Peyer's patch (tissue), 4 donors: ENCODE data around the gene EFNB2. TPM values are rescaled to one million over a fixed set of nuclear protein-coding genes. Genes with fewer than 3 reads are reported as not detected.

Experiments
- DNase-seq, 3 donors: peaks; one replicate each; pipeline ENCODE4 v3.0.0-alpha.2; 2017 to 2019
- H3K27ac ChIP-seq, 4 donors: fragments of 200-600 bp; sonication (generic); one replicate each; pipeline ENCODE4 v1.5.1; 2016 to 2019
- H3K27me3 ChIP-seq, 2 donors: fragments of 200-600 bp; sonication (generic); one replicate each; pipeline ENCODE4 v1.5.1; 2019
- H3K36me3 ChIP-seq, 3 donors: fragments of 200-600 bp; sonication (generic); one replicate each; pipeline ENCODE4 v1.5.1; 2016 to 2019
- H3K4me1 ChIP-seq, 4 donors: fragments of 200-600 bp; sonication (generic); one replicate each; pipeline ENCODE4 v1.5.1; 2016 to 2019
- H3K4me3 ChIP-seq, 4 donors: fragments of 200-600 bp; sonication (generic); 1 replicate in 3 of 4; 2 replicates in 1 of 4; pipeline ENCODE4 v1.5.1; 2016 to 2019; ENCODE audit warnings: mild to moderate bottlenecking in 1 of 4
- H3K9me3 ChIP-seq, 4 donors: fragments of 200-600 bp; sonication (generic); one replicate each; pipeline ENCODE4 v1.5.1; 2016 to 2019; ENCODE audit warnings: mild to moderate bottlenecking in 1 of 4
- POLR2A ChIP-seq, 2 donors: fragments of 450-650 bp; IDR thresholded peaks; one replicate each; pipeline ENCODE4 v1.5.1; 2017; ENCODE audit warnings: antibody characterized with exemption in 2 of 2, mild to moderate bottlenecking in 2 of 2, moderate library complexity in 2 of 2
- total RNA-seq, 4 donors: library from RNA; depleted of rRNA; stranded (reverse); fragments of >200 nt; gene quantifications; one replicate each; pipeline ENCODE4 v1.1.0, GENCODE V29; 2016
- TF ChIP-seq, protein P1 (sequence below), 6 experiments: fragments of 450-650 bp in 4 of 6; fragments of 200-600 bp in 2 of 6; sonication (generic) in 1 of 6; IDR thresholded peaks; one replicate each; pipeline ENCODE4 v1.5.1; 2017 to 2019; ENCODE audit warnings: antibody characterized with exemption in 6 of 6, mild to moderate bottlenecking in 3 of 6, moderate library complexity in 1 of 6

The EFNB2 gene
- total RNA-seq, 4 donors from 2014 or later: 5.8 to 38.9 (median 30.2) TPM

DNA sequence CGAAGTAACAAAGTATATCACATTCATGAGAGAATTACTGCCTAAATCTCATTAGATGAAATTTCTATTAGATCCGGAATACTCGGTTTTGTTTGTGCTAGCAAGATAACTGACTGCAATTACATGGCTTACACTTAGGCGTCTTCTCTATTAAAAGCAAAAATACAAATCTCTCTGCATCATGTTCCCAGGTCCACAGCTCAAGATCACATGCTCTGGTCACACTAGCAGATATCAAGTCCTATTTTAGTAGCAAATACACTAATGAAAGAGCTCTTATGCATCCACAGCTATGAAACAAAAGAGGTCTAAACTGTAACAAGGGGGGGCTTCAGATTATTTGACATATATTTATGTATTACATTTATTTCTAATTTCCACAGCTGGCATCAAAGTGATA, 53.5 kb downstream of the EFNB2 start:
- Histone ChIP-seq H3K27me3 (no peaks in the 10 kb centered on the region), H3K27ac (no peak overlapping the region), H3K9me3 (no peaks in the 10 kb centered on the region), H3K36me3 (no peaks in the 10 kb centered on the region), H3K4me1 (peaks cover 0 to under 1% (median 0%) of the 10 kb centered on the region in 4 donors), H3K4me3 (no peak overlapping the region)
- TF ChIP-seq POLR2A (IDR thresholded peaks at IDR 0.05): no peak
- TF ChIP-seq, protein P1, sequence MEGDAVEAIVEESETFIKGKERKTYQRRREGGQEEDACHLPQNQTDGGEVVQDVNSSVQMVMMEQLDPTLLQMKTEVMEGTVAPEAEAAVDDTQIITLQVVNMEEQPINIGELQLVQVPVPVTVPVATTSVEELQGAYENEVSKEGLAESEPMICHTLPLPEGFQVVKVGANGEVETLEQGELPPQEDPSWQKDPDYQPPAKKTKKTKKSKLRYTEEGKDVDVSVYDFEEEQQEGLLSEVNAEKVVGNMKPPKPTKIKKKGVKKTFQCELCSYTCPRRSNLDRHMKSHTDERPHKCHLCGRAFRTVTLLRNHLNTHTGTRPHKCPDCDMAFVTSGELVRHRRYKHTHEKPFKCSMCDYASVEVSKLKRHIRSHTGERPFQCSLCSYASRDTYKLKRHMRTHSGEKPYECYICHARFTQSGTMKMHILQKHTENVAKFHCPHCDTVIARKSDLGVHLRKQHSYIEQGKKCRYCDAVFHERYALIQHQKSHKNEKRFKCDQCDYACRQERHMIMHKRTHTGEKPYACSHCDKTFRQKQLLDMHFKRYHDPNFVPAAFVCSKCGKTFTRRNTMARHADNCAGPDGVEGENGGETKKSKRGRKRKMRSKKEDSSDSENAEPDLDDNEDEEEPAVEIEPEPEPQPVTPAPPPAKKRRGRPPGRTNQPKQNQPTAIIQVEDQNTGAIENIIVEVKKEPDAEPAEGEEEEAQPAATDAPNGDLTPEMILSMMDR (IDR thresholded peaks at IDR 0.05): no peak
- DNase-seq: no peak

DNA sequence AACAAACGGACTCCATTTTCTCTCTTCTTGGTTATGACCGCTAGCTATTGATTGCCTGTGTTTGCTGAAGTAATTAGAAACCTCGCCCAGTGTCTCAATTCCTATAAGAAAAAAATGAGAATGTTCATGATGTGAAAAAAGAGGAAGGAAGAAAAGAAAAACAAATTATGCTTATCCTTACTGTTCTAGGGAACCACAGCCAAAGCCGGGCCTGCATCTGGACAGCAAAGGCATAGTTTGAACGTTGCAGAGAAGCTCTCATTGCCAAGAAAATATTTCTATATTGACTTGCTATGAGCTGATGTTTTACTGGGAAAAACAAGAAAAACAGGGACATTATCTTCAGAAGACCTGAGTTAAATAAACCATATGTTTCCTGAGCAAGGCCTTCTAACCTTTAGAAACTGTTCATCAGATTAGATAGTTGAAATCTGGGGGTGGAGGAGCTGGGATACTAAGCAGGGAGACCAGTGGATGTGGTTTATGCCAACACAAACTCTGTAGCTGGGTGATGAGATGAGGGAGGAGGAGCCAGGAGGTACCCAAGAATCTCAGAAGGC, 55.0 kb downstream of the EFNB2 start:
- H3K27ac ChIP-seq: no peak overlapping the region
- TF ChIP-seq, protein P1 (IDR thresholded peaks at IDR 0.05): no peak
- no peak for TF ChIP-seq POLR2A (IDR thresholded peaks at IDR 0.05)

DNA sequence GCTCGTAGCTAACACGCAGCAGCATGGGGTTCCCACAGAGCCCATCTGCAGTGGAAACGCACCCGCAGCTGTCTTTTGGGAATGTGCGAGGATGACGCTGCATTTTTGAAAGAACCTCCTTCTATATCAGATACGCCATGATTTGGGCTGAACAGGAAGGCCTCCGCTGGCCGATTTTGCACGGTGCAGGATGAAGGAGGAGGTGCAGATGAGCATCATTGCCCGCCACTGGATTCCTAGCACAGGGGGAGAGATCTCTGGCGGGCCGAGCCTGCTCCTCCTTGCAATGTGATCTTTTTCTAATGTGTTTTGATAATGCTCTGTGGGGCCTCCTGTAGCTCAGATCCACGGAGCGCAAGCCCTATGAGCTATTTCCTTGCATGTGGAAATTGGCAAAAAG, 55.5 kb downstream of the EFNB2 start:
- H3K27ac ChIP-seq: no peak overlapping the region
- DNase-seq: no peak
- H3K36me3 ChIP-seq: no peaks in the 10 kb centered on the region
- H3K4me1 ChIP-seq: peaks cover 0 to 8% (median 0%) of the 10 kb centered on the region in 4 donors
- no peaks in the 10 kb centered on the region for H3K9me3 ChIP-seq
- H3K27me3 ChIP-seq: no peaks in the 10 kb centered on the region
- H3K4me3 ChIP-seq: no peak overlapping the region
- TF ChIP-seq POLR2A (IDR thresholded peaks at IDR 0.05): no peak
- TF ChIP-seq, protein P1 (IDR thresholded peaks at IDR 0.05): no peak

More for the DNA sequence above, 55.0 kb downstream of the EFNB2 start:
- Histone ChIP-seq H3K36me3 (no peaks in the 10 kb centered on the region), H3K4me3 (no peak overlapping the region), H3K27me3 (no peaks in the 10 kb centered on the region), H3K4me1 (peaks cover 0 to 8% (median 0%) of the 10 kb centered on the region in 4 donors), H3K9me3 (no peaks in the 10 kb centered on the region)
- DNase-seq: no peak

DNA sequence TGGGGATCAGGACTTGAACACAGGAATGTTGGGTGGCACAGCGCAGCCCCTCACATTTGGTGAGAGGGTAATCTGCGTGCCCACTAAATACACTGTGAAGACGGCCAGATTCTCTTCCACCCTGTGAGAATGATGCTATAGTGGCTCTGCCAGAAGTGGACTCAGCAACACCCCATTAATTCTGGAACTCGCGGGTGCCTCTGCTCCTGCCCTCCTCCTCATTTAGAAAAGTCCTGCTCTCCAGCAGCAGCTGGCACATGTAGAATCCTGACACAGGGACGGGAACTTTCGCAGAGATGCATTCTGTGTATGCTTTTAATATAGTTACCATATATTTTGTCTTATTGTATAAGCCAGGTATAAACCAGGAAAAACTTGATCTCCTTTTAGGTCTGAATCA, 57.3 kb downstream of the EFNB2 start:
- no peak for DNase-seq
- Histone ChIP-seq H3K36me3 (no peaks in the 10 kb centered on the region), H3K27me3 (no peaks in the 10 kb centered on the region), H3K4me3 (no peak overlapping the region), H3K27ac (no peak overlapping the region), H3K9me3 (no peaks in the 10 kb centered on the region), H3K4me1 (peaks cover 0 to 10% (median 0%) of the 10 kb centered on the region in 4 donors)
- no peak for TF ChIP-seq POLR2A (IDR thresholded peaks at IDR 0.05)
- TF ChIP-seq, protein P1 (IDR thresholded peaks at IDR 0.05): no peak

DNA sequence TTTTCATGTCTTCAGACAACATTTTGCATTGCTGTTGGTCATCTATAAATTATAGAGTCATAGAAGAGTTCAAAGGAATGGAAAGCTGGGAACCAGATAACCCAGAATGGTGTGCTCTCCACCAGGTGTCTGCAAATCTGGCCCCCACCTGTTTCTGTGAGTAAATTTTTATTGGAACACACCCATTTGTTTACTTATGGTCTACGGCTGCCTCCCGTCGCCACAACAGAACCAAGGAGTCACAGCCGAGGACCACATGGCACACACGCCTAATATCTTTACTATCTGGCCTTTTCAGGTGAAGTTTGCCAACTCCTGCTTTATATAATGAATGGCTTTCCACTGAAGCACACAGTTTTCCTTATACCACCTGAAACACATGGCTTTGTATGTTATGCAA, 58.2 kb downstream of the EFNB2 start:
- Histone ChIP-seq H3K4me1 (peaks cover 0 to 18% (median 0%) of the 10 kb centered on the region in 4 donors), H3K27me3 (no peaks in the 10 kb centered on the region), H3K4me3 (no peak overlapping the region), H3K27ac (no peak overlapping the region), H3K36me3 (no peaks in the 10 kb centered on the region), H3K9me3 (no peaks in the 10 kb centered on the region)
- no peak for DNase-seq
- TF ChIP-seq, protein P1 (IDR thresholded peaks at IDR 0.05): no peak
- no peak for TF ChIP-seq POLR2A (IDR thresholded peaks at IDR 0.05)
